ENCODE results near the gene UCK2. TPM values are rescaled to one million over a fixed set of nuclear protein-coding genes. Genes with fewer than 3 reads are reported as not detected.
A peak's percentile ranks its signal among the peaks of the same experiment; 100 is the strongest.

UCK2 gene
- total RNA-seq, 2 donors from 2014 or later = 34.3 to 47.5 TPM

- no peak overlapping the region for H3K27ac ChIP-seq
- peaks cover 2 to 6% of the 10 kb centered on the region in 2 donors for H3K4me1 ChIP-seq (ENCODE audit: control insufficient read depth in 1 of 2, low read depth in 2 of 2)
- no peaks in the 10 kb centered on the region for H3K36me3 ChIP-seq
- no peak for DNase-seq (ENCODE audit: low spot score)
- H3K9me3 ChIP-seq = no peaks in the 10 kb centered on the region
- TF ChIP-seq CTCF (IDR thresholded peaks at IDR 0.05) = no peak
- no peaks in the 10 kb centered on the region for H3K27me3 ChIP-seq (replicated peaks; ENCODE audit: insufficient read depth)
- no peak for ATAC-seq (ENCODE audit: insufficient number of reproducible peaks, low FRiP score, low read depth)
- no peak overlapping the region for H3K4me3 ChIP-seq
Measured at GRCh38 chr1:165823552-165824268, 3.7 kb upstream of the UCK2 start.

- ATAC-seq (ENCODE audit: insufficient number of reproducible peaks, low FRiP score, low read depth) (no peak), DNase-seq (ENCODE audit: low spot score) (no peak)
- Histone ChIP-seq H3K9me3 (no peaks in the 10 kb centered on the region), H3K4me1 (ENCODE audit: control insufficient read depth in 1 of 2, low read depth in 2 of 2) (peaks cover 4 to 9% of the 10 kb centered on the region in 2 donors), H3K4me3 (no peak overlapping the region), H3K27ac (no peak overlapping the region), H3K36me3 (no peaks in the 10 kb centered on the region), H3K27me3 (replicated peaks; ENCODE audit: insufficient read depth) (no peaks in the 10 kb centered on the region)
- TF ChIP-seq CTCF (IDR thresholded peaks at IDR 0.05) = no peak
Measured at GRCh38 chr1:165824269-165824643, 3.2 kb upstream of the UCK2 start.

GRCh38 chr1:165826565-165827267, 698 bp upstream of the UCK2 start:
- peak overlapping the region; percentile 93 to 94 for H3K27ac ChIP-seq
- H3K36me3 ChIP-seq = no peaks in the 10 kb centered on the region
- TF ChIP-seq CTCF (IDR thresholded peaks at IDR 0.05) = no peak
- peaks cover 9 to 16% of the 10 kb centered on the region in 2 donors for H3K4me1 ChIP-seq (ENCODE audit: control insufficient read depth in 1 of 2, low read depth in 2 of 2)
- H3K27me3 ChIP-seq (replicated peaks; ENCODE audit: insufficient read depth) = no peaks in the 10 kb centered on the region
- no peak for ATAC-seq (ENCODE audit: insufficient number of reproducible peaks, low FRiP score, low read depth)
- no peaks in the 10 kb centered on the region for H3K9me3 ChIP-seq
- no peak for DNase-seq (ENCODE audit: low spot score)
- peak overlapping the region; percentile 94 for H3K4me3 ChIP-seq

GRCh38 chr1:165828103-165828668, 772 bp downstream of the UCK2 start:
- DNase-seq (ENCODE audit: low spot score) = no peak
- Histone ChIP-seq H3K4me3 (peak overlapping the region; percentile 94), H3K4me1 (ENCODE audit: control insufficient read depth in 1 of 2, low read depth in 2 of 2) (peaks cover 9 to 16% of the 10 kb centered on the region in 2 donors), H3K36me3 (no peaks in the 10 kb centered on the region), H3K27ac (peak overlapping the region; percentile 93 to 94), H3K9me3 (no peaks in the 10 kb centered on the region), H3K27me3 (replicated peaks; ENCODE audit: insufficient read depth) (no peaks in the 10 kb centered on the region)
- no peak for TF ChIP-seq CTCF (IDR thresholded peaks at IDR 0.05)
- peak; percentile 27 for ATAC-seq (ENCODE audit: insufficient number of reproducible peaks, low FRiP score, low read depth)

GRCh38 chr1:165828669-165829329, 1.4 kb downstream of the UCK2 start:
- TF ChIP-seq CTCF (IDR thresholded peaks at IDR 0.05) = no peak
- H3K36me3 ChIP-seq = no peaks in the 10 kb centered on the region
- peak overlapping the region; percentile 94 for H3K4me3 ChIP-seq
- H3K4me1 ChIP-seq (ENCODE audit: control insufficient read depth in 1 of 2, low read depth in 2 of 2) = peaks cover 9 to 16% of the 10 kb centered on the region in 2 donors
- ATAC-seq (ENCODE audit: insufficient number of reproducible peaks, low FRiP score, low read depth) (peak; percentile 51), DNase-seq (ENCODE audit: low spot score) (no peak)
- no peaks in the 10 kb centered on the region for H3K27me3 ChIP-seq (replicated peaks; ENCODE audit: insufficient read depth)
- H3K27ac ChIP-seq = peak overlapping the region; percentile 93 to 94
- no peaks in the 10 kb centered on the region for H3K9me3 ChIP-seq
